Brain pericyte (primary cell): ENCODE results near the gene KCNC2.

Experiments
- DNase-seq: peaks from one replicate; pipeline ENCODE4 v3.0.0-alpha.2; 2012; ENCODE audit warnings: low read depth, low spot score

KCNC2 gene

GRCh38 chr12:75161488-75161887, 48.2 kb downstream of the KCNC2 start:
- no peak for DNase-seq

GRCh38 chr12:75157385-75157784, 52.3 kb downstream of the KCNC2 start:
- no peak for DNase-seq

GRCh38 chr12:75155962-75156361, 53.7 kb downstream of the KCNC2 start:
- no peak for DNase-seq

- DNase-seq: no peak
These were observed 55.3 kb downstream of the KCNC2 start for GRCh38 chr12:75154388-75154787.

- DNase-seq: no peak
These were observed 70.4 kb downstream of the KCNC2 start for GRCh38 chr12:75139196-75139595.

GRCh38 chr12:75137896-75138295, 71.7 kb downstream of the KCNC2 start:
- no peak for DNase-seq

GRCh38 chr12:75135026-75135425, 74.6 kb downstream of the KCNC2 start:
- no peak for DNase-seq

- no peak for DNase-seq
These were observed 78.8 kb downstream of the KCNC2 start for GRCh38 chr12:75130811-75131210.

GRCh38 chr12:75129275-75129674, 80.4 kb downstream of the KCNC2 start:
- no peak for DNase-seq

- no peak for DNase-seq
These were observed 88.5 kb downstream of the KCNC2 start for GRCh38 chr12:75121036-75121705.

GRCh38 chr12:75120311-75120711, 89.3 kb downstream of the KCNC2 start:
- DNase-seq: no peak

- DNase-seq: no peak
These were observed 92.9 kb downstream of the KCNC2 start for GRCh38 chr12:75116646-75117198.

- DNase-seq: no peak
These were observed 93.9 kb downstream of the KCNC2 start for GRCh38 chr12:75115748-75116147.

GRCh38 chr12:75103822-75104221, 105.8 kb downstream of the KCNC2 start:
- DNase-seq: no peak

- DNase-seq: no peak
These were observed 107.9 kb downstream of the KCNC2 start for GRCh38 chr12:75101781-75102180.

- DNase-seq: no peak
These were observed 110.4 kb downstream of the KCNC2 start for GRCh38 chr12:75099210-75099609.

GRCh38 chr12:75097003-75097402, 112.6 kb downstream of the KCNC2 start:
- DNase-seq: no peak

- DNase-seq: no peak
These were observed 122.0 kb downstream of the KCNC2 start for GRCh38 chr12:75087654-75088053.

GRCh38 chr12:75086091-75087038, 123.3 kb downstream of the KCNC2 start:
- no peak for DNase-seq

- no peak for DNase-seq
These were observed 128.3 kb downstream of the KCNC2 start for GRCh38 chr12:75081305-75081704.

GRCh38 chr12:75080582-75080981, 129.1 kb downstream of the KCNC2 start:
- no peak for DNase-seq

- DNase-seq: no peak
These were observed 144.2 kb downstream of the KCNC2 start for GRCh38 chr12:75065482-75065881.

- no peak for DNase-seq
These were observed 146.9 kb downstream of the KCNC2 start for GRCh38 chr12:75062691-75063090.
